GM23338 (cell line): Measurements from ENCODE around the gene DENND2C.

Experiments
- CREB1 ChIP-seq: fragments of 250-450 bp; sonication (Bioruptor Pico); IDR thresholded peaks from 2 replicates; pipeline ENCODE4 v1.5.0; 2020; ENCODE audit warnings: low read depth, mild to moderate bottlenecking, moderate library complexity
- EZH2 ChIP-seq: fragments of 200-600 bp; sonication (generic); IDR thresholded peaks from one replicate; pipeline ENCODE4 v1.8.0; 2017; ENCODE audit warnings: antibody characterized with exemption, mild to moderate bottlenecking, low read depth; ENCODE audit not compliant: unreplicated experiment
- EZH2phosphoT487 ChIP-seq: fragments of 200-600 bp; sonication (generic); IDR thresholded peaks from one replicate; pipeline ENCODE4 v1.8.1; 2018; ENCODE audit warnings: antibody characterized with exemption; ENCODE audit not compliant: unreplicated experiment
- NANOG ChIP-seq: IDR thresholded peaks from 2 replicates; pipeline ENCODE4 v1.6.1; 2016; ENCODE audit warnings: antibody characterized with exemption, borderline replicate concordance
- POLR2AphosphoS5 ChIP-seq: IDR thresholded peaks from 2 replicates; pipeline ENCODE4 v1.6.1; 2016; ENCODE audit warnings: antibody characterized with exemption, low read depth
- ZNF114 ChIP-seq: fragments of 250-450 bp; sonication (Bioruptor Pico); IDR thresholded peaks from 2 replicates; pipeline ENCODE4 v1.5.0; 2020; ENCODE audit warnings: mild to moderate bottlenecking, moderate library complexity
- ZNF331 ChIP-seq: fragments of 250-450 bp; sonication (Bioruptor Pico); IDR thresholded peaks from 2 replicates; pipeline ENCODE4 v1.5.0; 2020; ENCODE audit warnings: low read depth, mild to moderate bottlenecking, moderate library complexity
- TF ChIP-seq, protein P1 (sequence below), 2 experiments: fragments of 200-600 bp in 1 of 2; sonication (generic) in 1 of 2; conservative IDR thresholded peaks; 2 replicates each; pipeline versions ENCODE4 v1.5.1 to v1.6.1; 2016 to 2017; ENCODE audit warnings: antibody characterized with exemption in 2 of 2, low read depth in 2 of 2, mild to moderate bottlenecking in 2 of 2, moderate library complexity in 1 of 2
- TF ChIP-seq, protein P2 (sequence below): IDR thresholded peaks from 2 replicates; pipeline ENCODE4 v1.6.1; 2016; ENCODE audit warnings: antibody characterized with exemption
- TF ChIP-seq, protein P3 (sequence below): IDR thresholded peaks from one replicate; pipeline ENCODE4 v1.6.1; 2018; ENCODE audit warnings: antibody characterized with exemption; ENCODE audit not compliant: unreplicated experiment

GRCh38 chr1:114716304-114717170, 46.7 kb upstream of the DENND2C start, which contains the start of gene NRAS:
- TF ChIP-seq, protein P1, sequence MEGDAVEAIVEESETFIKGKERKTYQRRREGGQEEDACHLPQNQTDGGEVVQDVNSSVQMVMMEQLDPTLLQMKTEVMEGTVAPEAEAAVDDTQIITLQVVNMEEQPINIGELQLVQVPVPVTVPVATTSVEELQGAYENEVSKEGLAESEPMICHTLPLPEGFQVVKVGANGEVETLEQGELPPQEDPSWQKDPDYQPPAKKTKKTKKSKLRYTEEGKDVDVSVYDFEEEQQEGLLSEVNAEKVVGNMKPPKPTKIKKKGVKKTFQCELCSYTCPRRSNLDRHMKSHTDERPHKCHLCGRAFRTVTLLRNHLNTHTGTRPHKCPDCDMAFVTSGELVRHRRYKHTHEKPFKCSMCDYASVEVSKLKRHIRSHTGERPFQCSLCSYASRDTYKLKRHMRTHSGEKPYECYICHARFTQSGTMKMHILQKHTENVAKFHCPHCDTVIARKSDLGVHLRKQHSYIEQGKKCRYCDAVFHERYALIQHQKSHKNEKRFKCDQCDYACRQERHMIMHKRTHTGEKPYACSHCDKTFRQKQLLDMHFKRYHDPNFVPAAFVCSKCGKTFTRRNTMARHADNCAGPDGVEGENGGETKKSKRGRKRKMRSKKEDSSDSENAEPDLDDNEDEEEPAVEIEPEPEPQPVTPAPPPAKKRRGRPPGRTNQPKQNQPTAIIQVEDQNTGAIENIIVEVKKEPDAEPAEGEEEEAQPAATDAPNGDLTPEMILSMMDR (conservative IDR thresholded peaks at IDR 0.05; ENCODE audit: low read depth in 2 of 2), result no peak
- TF ChIP-seq, protein P2, sequence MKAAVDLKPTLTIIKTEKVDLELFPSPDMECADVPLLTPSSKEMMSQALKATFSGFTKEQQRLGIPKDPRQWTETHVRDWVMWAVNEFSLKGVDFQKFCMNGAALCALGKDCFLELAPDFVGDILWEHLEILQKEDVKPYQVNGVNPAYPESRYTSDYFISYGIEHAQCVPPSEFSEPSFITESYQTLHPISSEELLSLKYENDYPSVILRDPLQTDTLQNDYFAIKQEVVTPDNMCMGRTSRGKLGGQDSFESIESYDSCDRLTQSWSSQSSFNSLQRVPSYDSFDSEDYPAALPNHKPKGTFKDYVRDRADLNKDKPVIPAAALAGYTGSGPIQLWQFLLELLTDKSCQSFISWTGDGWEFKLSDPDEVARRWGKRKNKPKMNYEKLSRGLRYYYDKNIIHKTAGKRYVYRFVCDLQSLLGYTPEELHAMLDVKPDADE, result no peak
- TF ChIP-seq NANOG (no peak), EZH2 (no peak), POLR2AphosphoS5 (peak; percentile 80), EZH2phosphoT487 (no peak), ZNF114 (CRISPR knock-in tag) (no peak), CREB1 (CRISPR knock-in tag) (peak; percentile 97), ZNF331 (no peak)
- TF ChIP-seq, protein P3, sequence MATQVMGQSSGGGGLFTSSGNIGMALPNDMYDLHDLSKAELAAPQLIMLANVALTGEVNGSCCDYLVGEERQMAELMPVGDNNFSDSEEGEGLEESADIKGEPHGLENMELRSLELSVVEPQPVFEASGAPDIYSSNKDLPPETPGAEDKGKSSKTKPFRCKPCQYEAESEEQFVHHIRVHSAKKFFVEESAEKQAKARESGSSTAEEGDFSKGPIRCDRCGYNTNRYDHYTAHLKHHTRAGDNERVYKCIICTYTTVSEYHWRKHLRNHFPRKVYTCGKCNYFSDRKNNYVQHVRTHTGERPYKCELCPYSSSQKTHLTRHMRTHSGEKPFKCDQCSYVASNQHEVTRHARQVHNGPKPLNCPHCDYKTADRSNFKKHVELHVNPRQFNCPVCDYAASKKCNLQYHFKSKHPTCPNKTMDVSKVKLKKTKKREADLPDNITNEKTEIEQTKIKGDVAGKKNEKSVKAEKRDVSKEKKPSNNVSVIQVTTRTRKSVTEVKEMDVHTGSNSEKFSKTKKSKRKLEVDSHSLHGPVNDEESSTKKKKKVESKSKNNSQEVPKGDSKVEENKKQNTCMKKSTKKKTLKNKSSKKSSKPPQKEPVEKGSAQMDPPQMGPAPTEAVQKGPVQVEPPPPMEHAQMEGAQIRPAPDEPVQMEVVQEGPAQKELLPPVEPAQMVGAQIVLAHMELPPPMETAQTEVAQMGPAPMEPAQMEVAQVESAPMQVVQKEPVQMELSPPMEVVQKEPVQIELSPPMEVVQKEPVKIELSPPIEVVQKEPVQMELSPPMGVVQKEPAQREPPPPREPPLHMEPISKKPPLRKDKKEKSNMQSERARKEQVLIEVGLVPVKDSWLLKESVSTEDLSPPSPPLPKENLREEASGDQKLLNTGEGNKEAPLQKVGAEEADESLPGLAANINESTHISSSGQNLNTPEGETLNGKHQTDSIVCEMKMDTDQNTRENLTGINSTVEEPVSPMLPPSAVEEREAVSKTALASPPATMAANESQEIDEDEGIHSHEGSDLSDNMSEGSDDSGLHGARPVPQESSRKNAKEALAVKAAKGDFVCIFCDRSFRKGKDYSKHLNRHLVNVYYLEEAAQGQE, result no peak
